Measurements from ENCODE around the gene CIB1. TPM values are rescaled to one million over a fixed set of nuclear protein-coding genes. Genes with fewer than 3 reads are reported as not detected.

CIB1 gene
- total RNA-seq, 1 experiment from 2014 or later: 39.3 TPM

DNA sequence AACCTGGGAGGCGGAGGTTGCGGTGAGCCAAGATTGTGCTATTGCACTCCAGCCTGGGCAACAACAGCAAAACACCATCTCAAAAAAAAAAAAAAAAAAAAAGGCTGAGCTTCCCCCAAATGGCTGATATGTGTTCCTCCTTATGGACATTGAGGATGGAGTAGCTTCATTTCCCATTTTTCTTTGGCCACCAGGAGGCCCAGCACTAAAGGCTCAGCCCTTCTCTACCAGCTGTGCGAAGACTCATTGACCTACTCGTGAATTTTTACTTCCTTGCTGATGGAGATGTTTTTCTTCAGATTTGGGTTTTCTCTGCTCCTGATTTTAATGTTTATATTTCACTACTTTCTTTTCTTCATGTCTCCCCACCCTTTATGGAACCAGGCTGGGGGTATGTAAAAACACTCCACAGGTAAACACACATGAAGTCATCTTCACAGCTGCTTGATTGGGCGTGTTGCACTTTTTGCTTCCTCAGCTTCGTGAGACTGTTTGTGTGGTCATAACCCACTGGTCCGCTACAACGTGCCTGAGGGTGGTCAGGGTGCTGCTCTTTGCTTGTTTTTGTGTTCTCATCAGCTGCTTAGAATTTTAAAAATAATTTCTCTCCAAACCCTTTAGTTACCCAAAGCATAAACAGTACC, 19.1 kb downstream of the CIB1 start:
- DNase-seq (ENCODE audit: low read depth): peak; percentile 22

DNA sequence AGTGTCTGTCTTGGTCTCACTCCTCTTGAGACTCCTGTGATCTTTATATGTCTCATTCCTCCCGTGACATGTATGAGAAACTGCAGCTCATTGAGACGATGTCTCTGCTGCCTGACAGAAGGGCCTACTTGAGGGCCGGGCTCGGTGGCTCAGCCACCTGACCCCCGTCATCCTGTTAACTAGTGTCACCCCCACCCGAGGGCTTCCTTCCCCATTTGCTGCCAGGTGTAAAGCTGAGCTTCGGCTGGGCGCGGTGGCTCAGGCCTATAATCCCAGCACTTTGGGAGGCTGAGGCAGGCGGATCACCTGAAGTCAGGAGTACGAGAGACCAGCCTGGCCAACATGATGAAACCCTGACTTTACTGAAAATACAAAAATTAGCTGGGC, 19.9 kb downstream of the CIB1 start:
- DNase-seq (ENCODE audit: low read depth): no peak

DNA sequence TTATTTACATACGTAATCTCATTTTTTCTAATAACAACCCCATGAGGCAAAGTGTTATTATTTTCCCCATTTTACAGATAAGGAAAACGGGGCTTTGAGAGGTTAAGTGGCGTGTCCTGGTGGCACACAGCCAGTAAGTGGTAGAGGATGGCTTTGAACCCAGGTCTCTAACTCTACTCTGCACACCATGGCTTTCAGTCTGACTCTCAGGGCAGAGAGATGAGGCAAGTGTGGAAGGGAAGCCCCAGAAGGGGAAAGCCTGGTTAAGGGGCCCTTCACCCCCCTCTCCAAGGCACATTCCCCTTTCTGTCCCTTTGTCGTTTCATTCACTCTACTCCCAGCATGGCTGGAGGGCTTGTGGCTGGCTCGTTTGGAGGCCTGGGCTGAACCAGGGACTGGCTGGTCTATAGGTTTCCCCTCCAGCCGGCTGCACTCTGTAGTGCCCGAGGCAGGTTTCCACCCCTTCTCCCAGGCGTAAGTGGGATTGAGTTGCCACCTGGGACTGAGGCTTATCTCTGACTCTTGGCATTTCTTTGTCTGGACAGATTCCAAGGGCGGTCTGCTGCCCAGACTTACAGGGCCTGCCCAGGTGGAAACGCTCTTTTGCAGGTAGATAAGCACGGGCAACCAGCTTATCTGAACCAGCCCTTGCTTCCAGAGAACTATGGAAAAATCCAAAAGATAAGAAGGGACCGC, 20.5 kb downstream of the CIB1 start:
- DNase-seq (ENCODE audit: low read depth): peak; percentile 25

DNA sequence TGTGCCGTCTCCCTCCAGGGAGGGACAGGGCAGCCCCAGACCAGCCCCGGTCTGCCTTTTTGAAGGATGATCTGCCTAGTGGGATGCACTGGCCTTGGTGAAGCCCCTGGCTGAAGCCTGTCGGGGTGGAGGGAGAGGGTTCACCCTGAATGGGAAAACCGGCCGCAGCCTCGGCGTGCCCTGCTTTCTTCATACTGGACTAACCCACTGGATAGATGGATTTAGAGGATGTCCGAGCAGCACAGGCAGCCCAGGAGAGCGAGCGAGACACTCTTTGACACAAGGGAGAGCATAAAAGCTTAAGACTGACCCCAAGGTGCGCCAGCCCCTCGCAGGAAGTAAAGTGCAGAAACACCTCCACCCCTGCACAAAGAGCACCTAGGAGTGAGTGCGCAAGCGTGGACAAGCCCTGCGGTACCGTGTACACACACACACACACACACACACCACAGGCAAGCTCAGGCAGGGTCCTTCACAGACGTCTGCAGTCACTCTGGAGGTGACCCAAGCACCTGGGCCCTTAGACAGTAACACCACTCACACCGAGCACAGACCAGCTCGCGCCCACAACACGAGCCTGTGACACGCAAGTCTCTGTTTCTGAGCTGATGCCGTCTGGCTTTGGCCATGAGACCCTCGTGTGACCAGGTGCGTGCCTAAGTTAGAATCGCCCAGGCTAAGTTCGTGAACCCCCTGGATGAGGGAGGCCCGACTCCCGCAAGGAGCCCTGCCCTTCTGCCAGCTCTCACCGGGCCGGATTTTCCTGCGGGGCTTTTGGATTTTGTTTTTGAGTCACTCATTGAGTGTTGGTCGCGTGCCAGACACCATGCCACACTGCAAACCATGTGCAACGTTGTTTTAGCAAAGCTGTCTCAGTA, 21.3 kb downstream of the CIB1 start:
- peak; percentile 84 for DNase-seq (ENCODE audit: low read depth)

DNA sequence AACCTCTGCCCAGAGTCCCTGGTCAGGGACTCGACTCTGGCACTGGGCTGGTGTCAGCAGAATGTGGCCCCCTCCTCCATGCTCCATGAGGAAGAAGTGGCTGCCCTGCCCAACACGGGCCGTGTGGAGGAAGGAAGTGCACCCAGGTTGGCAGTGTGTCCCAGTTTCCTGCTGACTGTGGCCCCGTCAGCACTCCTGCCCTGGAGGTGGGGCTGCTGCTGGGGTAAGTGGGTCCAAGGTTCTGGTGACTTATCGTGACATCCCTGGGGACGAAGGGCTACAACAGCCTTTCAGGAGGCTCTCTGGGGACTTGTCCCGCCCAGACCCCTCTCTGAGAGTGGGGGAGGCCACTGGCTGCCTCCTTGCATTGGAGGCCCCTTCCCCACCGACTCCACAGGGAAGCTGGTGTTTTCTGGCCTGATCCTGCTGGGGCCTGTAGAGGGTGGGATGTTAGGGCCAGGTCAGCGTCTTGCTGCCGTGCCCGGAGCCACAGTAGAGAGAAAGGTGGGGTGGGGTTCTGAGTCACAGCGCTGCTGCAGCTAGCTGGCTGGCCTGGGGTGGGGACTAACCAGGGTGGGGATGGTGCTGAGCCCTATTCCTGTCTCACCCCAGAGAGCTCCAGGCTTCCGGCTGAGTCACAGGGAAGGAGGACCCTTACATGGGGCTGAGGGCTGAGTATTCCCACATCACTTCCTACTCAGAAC, 22.1 kb downstream of the CIB1 start:
- DNase-seq (ENCODE audit: low read depth): peak; percentile 95

DNA sequence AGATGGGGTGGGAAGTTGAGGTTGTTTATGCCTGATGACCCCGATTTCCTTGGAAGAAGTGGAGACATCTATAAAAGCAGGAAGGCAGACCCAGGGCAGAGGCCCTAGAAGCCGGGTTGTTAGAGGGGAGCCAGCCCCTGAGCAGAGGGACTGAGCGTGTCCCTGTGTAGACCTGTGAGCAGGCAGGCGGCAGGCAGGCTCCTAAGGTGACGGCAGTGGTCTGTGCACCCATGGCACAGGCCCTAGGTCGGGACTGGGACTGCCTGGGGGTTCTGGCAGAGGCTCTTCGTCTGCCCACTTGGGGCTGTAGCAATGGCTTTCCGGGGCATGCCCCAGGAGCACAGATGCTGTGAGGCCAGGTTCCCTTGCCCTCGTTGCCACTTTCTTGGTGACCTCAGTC, 22.7 kb downstream of the CIB1 start:
- DNase-seq (ENCODE audit: low read depth): no peak

DNA sequence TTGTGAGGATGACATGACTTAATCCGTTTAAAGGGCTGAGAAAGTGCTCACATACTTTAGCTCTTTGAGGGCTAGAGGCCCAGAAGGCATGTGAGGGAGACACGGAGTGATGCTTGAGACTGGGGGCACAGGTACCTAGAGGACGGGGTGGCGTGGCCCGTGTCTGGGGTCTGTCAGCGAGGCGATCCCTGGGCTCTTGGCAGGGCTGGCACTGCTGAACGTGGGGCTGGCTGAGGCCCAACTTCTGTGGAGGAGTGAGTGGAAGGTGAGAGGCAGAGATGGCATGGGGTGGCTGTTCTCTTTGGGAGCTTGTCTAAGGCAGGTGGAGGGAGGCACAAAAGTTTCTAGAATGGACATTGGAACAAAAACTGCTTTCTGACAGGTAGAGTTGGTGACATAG, 23.1 kb downstream of the CIB1 start:
- no peak for DNase-seq (ENCODE audit: low read depth)

DNA sequence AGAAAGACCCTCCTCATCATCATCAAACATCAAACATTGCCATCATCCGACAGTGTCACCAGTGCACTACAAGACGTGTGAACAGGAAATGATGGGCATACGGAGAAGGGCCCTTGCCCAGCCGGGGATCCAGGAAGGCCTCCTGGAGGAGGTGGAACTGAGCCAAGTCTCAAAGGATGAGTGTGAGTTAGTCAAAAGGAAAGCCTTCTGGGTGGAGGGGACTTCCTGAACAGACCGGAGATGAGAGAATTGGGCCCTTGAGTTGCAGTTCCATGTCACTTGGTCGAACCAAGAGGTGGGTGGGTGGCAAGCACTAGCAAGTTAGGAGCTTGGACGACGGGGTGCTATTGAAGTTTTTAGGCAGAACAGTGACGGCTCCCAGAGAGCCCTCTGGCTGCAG, 24.1 kb downstream of the CIB1 start:
- peak; percentile 64 for DNase-seq (ENCODE audit: low read depth)

DNA sequence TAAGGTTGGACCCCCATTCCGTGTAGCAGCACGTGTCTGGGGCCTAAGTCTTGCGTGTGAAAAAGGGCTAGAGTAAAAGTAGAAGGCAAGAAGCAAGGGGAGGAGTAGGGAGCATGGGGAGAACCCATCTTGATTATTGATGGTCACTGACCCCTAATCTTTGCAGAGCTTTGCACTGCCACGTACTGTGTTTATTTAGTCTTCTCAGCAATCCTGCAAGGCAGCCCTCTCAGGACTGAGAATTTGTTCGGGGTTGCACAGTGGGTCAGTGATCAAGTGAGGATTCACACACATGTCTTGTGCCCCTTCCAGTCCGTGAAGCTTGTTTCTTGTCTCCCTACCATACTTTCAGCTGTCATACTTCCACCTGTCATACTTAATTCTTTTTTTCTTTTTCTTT, 25.4 kb downstream of the CIB1 start:
- DNase-seq (ENCODE audit: low read depth): no peak

DNA sequence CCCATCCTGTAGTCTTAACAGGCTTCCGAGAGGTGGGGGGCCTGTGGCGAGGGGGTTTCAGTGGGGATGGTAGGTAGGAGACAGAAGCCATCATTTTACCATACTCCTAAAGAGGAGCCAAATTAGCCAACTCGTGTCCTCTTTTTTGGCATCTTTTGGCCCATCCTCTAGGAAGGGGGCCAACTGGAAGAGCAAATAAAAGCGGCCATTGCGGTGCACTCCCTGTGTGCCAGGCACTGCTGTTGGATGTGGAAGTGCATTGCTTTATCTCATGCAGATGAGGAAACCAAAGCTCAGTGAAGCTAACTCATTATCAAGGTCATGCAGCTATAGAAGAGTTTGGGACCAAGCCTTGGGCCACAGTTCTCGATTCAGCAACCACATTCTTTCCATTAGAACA, 26.5 kb downstream of the CIB1 start:
- DNase-seq (ENCODE audit: low read depth): no peak

DNA sequence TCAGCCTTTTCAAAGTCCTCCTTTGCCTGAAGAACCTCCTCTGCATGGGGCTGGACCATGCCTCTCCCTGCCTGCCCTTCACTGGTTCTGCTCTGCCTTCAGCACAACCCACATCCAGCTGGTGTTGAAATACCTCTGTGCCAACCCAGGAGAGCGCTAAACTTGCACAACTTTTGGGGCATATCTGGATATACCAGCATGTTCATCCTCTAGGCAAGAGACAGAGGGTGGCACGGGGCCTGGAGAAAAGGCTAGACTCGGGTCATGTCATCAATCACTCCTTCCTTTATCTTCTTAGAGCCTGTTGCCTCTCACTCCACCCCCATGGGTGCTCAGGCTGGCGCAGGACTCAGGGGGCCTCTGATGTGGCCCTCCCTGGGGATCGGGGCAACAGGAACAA, 27.9 kb downstream of the CIB1 start:
- DNase-seq (ENCODE audit: low read depth): no peak

DNA sequence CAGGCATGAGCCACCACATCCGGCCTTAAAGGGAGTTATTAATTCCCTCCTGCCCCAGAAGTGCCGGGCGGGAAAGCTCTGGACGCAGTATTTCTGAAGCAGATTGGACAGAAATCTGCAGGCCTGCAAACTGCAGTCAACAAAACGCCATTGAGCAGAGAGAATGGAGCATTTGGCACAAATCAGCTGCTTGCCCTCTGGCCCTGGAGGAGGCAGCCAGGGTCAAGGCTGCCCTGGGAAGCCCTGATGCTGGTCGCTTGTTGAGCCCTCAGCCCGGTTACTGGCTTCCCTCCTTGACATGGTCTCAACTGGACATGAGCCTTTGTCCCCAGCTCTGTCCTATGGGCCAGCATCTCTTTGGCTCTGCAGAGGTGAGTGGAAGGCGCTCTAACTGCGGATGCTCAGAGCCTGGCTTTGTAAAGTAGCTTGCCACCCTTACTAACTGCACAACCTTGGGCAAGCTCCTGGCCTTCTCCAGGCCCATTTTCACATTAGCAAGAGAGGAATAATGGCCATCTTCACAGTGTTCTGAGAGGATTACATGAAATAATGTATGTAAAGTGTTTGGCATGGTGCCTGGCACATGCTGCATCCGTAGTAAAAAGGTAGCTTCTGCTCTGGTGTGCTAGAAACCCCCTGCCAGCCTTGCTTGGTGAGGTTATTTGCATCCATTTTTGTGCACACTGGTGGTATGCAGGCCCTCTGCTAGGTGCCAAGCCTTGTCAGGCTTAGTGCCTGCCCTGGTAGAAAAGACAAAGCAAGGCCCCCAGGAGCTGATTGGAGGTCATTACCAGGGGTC, 28.5 kb downstream of the CIB1 start:
- no peak for DNase-seq (ENCODE audit: low read depth)

DNA sequence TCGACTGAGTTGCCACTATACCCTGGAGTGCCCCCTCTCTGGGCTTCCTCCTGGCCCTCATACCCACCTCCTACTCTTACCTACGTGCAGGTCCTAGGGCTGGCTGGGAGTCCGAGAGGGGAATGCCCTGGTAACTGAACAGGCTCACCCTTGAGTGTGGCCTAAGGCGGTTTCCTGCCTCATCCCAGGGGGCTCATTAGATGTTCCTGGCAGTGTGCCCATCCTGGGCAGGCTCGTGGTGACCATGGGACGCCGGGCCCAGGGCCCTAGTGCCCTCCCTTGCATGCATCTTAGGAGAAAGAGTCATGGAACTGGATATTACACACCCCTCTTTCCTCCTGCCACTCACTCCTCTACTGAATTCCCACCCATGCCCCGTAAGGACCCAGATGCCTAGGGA, 29.8 kb downstream of the CIB1 start:
- DNase-seq (ENCODE audit: low read depth): peak; percentile 72

DNA sequence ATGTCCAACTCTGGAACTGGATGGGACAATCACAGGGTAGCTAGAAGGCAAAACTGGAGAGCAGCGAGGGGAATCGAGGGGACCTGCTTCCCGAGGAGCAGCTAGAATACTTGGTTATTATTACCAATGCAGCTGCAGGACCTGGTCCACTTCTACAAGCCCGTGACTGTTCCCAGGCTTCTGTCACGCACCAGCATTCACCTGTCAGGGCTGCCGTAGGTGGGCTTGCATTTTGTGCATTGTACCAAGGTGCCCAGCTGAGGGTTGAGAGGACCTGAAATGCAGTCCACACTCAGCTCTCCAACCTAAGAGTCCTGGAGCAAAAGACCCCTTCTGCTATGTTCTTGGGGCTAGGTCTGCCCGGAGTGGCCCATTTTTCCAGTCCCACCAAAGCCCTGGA, 30.3 kb downstream of the CIB1 start:
- no peak for DNase-seq (ENCODE audit: low read depth)

DNA sequence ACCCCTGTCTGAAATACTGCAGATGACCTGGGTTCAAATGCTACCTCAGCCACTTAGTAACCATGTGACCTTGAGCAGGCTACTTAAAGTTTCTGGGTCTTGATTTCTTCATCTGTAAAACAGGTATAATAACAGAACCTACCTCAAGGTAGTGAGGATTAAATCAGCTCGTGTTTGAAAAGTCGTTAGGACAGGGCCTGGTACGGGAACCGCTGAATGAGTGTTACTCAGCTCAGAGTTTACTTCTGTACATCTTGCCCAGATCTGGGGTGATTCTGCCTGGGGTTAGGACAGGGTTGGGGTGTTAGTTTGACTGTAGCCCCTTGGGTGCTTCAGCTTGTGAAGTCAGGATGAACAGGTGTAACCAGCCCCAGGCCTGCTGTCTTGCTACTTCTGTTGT, 30.8 kb downstream of the CIB1 start:
- no peak for DNase-seq (ENCODE audit: low read depth)

DNA sequence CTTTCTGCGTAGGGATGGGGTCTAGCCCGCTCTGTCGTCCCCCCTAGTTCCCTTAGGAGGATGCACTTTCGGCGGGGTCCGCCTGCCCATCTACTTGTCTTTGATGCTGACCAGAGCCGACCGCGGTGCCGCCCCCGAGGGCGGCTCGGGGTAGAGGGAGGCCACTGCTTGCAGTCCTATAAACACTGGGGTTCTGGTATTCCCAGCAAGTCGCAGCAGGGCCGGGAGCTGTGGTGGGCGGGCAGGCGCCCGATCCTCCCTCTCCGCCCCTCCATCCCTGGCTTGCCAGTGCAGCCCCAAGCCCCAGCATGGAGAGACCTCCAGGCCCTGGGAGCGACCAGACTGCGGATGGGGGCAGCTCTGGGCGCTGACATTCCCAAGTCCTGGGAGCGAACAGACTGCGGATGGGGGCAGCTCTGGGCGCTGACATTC, 31.8 kb downstream of the CIB1 start:
- DNase-seq (ENCODE audit: low read depth): no peak

DNA sequence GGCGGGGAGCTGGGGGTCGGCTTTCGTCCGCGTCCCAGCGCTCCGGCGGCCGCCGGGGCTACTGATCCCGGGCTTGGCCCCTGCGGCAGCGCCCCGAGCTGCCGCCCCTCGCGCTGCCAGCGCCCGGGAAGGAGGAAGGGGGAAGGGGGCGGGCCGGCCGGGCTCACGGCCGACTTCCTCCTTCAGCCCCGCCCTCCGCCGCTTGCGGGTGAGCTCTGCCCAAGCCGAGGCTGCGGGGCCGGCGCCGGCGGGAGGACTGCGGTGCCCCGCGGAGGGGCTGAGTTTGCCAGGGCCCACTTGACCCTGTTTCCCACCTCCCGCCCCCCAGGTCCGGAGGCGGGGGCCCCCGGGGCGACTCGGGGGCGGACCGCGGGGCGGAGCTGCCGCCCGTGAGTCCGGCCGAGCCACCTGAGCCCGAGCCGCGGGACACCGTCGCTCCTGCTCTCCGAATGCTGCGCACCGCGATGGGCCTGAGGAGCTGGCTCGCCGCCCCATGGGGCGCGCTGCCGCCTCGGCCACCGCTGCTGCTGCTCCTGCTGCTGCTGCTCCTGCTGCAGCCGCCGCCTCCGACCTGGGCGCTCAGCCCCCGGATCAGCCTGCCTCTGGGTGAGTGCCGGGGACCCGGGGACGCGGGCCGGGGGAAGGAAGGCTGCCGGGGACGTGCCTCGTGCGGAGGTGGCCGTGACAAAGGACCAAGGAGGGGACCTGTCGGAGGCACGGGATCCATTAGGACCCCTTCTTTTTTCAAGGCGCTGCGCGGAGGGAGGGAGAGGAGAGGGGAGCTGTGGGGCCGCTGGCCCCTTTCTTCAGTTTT, 32.4 kb downstream of the CIB1 start, which contains the start of gene SEMA4B:
Gene SEMA4B, plus strand, starts transcription at position 201 of the 814 bp plus-strand sequence. Its CDS starts 249 bp downstream, at position 450.
- DNase-seq (ENCODE audit: low read depth): peak; percentile 80

DNA sequence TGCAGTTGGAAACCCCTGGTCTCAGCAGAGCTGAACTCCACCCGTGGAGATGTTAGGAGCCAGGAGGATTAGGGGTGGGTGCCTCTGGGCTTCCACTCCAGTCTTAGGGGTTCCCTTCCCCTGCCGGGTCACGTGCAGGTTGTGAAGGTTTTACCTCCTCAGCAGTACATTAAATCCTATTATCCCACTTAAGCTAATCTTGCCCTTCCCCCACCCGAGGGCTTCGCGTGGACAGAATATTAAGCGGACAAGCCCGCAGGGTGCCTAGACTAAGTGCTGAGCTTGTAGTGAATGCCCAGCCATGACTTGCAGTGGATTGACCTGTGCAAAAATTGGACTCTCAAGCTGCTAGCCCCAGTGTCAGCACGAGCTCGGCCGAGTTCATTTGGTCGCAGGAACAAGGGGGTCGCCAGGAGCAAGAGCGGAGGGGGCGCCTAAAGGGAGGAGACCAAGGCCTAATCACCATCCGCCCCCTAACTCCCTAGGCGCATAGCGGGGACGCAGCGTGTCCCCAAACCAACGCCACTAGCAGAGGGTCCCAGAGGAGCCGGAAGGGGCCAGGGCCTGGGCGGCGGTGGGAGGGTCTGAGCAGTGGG, 33.1 kb downstream of the CIB1 start:
- DNase-seq (ENCODE audit: low read depth): no peak

DNA sequence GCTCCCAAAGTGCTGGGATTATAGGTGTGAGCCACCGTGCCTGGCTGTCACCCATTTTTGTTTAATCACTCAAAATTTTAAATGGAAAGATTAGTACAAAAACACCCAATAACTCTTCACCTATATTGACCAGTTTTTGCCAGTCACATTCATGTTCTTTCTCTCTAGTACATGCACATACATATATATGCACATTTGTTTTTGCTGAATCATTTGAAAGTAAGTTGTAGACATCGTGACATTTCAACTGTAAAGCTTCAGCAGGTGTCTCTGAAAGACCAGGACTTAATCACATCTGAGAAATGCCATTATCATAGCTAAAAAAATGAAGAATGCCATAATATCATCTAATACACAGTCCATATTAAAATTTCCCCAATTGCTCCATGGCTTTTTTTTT, 39.1 kb downstream of the CIB1 start:
- DNase-seq (ENCODE audit: low read depth): no peak
